ENCODE results near the gene NRIP2.

NRIP2 gene

DNA sequence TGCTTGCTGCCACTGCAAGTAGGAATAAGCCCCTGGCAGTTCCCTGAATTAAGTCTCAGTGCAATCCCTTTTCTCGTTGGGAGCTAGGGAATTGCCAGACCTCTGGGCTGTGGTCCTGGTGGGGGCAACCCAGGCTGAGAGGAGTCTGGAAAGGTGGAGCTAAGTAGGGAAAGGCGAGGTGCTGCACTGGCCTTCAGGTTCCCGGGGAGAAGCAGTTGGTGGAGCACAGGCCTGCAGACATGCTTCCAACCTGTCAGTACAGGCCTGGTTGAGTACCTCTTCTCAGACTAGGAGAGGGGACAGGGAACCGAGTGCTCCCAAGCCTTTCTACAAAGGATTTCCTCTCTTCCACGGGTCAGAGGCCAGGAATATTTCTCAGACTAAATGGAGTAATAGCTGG is 1.5 kb downstream of the NRIP2 start (continued):
- TF ChIP-seq ZNF565 (CRISPR knock-in tag; conservative IDR thresholded peaks at IDR 0.05; ENCODE audit: low read depth), result no peak

DNA sequence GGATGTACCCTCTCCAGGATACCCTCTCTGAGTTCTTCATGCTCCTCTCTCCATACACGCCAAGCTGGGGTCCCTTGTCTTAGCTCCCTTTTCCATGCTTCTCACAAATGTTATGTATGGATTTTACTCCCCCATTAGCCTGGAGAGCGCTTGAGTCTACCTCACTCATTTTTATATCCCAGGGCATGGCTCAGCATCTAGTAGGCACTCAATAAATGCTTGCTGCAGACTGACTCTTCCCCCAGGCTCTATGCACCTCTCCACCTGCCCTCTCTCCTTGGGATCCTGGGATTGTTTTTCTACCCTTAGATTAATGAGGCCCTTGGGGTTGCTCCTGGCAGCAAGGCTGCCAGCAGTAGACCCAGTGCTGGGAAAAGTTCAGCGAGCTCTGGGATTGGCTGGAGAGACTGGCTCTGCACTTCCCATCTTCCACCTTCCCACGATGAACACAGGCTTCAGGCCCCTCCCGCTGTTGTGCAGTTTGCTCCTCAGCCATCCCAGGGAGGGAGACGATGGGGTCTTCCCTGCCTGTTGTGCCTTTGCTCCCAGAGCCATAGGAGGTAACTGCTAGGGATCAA is 2.2 kb downstream of the NRIP2 start:
- TF ChIP-seq, protein P1, sequence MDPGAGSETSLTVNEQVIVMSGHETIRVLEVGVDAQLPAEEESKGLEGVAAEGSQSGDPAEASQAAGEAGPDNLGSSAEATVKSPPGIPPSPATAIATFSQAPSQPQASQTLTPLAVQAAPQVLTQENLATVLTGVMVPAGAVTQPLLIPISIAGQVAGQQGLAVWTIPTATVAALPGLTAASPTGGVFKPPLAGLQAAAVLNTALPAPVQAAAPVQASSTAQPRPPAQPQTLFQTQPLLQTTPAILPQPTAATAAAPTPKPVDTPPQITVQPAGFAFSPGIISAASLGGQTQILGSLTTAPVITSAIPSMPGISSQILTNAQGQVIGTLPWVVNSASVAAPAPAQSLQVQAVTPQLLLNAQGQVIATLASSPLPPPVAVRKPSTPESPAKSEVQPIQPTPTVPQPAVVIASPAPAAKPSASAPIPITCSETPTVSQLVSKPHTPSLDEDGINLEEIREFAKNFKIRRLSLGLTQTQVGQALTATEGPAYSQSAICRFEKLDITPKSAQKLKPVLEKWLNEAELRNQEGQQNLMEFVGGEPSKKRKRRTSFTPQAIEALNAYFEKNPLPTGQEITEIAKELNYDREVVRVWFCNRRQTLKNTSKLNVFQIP (CRISPR knock-in tag; IDR thresholded peaks at IDR 0.05; ENCODE audit: borderline replicate concordance, low read depth), result no peak
- no peak for TF ChIP-seq BACH2 (CRISPR knock-in tag; IDR thresholded peaks at IDR 0.05; ENCODE audit: borderline replicate concordance)
- TF ChIP-seq, protein P2, sequence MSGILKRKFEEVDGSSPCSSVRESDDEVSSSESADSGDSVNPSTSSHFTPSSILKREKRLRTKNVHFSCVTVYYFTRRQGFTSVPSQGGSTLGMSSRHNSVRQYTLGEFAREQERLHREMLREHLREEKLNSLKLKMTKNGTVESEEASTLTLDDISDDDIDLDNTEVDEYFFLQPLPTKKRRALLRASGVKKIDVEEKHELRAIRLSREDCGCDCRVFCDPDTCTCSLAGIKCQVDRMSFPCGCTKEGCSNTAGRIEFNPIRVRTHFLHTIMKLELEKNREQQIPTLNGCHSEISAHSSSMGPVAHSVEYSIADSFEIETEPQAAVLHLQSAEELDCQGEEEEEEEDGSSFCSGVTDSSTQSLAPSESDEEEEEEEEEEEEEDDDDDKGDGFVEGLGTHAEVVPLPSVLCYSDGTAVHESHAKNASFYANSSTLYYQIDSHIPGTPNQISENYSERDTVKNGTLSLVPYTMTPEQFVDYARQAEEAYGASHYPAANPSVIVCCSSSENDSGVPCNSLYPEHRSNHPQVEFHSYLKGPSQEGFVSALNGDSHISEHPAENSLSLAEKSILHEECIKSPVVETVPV (CRISPR knock-in tag; IDR thresholded peaks at IDR 0.05), result no peak
- TF ChIP-seq, protein P3, sequence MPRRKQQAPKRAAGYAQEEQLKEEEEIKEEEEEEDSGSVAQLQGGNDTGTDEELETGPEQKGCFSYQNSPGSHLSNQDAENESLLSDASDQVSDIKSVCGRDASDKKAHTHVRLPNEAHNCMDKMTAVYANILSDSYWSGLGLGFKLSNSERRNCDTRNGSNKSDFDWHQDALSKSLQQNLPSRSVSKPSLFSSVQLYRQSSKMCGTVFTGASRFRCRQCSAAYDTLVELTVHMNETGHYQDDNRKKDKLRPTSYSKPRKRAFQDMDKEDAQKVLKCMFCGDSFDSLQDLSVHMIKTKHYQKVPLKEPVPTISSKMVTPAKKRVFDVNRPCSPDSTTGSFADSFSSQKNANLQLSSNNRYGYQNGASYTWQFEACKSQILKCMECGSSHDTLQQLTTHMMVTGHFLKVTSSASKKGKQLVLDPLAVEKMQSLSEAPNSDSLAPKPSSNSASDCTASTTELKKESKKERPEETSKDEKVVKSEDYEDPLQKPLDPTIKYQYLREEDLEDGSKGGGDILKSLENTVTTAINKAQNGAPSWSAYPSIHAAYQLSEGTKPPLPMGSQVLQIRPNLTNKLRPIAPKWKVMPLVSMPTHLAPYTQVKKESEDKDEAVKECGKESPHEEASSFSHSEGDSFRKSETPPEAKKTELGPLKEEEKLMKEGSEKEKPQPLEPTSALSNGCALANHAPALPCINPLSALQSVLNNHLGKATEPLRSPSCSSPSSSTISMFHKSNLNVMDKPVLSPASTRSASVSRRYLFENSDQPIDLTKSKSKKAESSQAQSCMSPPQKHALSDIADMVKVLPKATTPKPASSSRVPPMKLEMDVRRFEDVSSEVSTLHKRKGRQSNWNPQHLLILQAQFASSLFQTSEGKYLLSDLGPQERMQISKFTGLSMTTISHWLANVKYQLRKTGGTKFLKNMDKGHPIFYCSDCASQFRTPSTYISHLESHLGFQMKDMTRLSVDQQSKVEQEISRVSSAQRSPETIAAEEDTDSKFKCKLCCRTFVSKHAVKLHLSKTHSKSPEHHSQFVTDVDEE (CRISPR knock-in tag; IDR thresholded peaks at IDR 0.05), result no peak
- TF ChIP-seq OSR1 (CRISPR knock-in tag; IDR thresholded peaks at IDR 0.05), result no peak
- TF ChIP-seq ESRRG (CRISPR knock-in tag; IDR thresholded peaks at IDR 0.05), result no peak
- TF ChIP-seq, protein P4, sequence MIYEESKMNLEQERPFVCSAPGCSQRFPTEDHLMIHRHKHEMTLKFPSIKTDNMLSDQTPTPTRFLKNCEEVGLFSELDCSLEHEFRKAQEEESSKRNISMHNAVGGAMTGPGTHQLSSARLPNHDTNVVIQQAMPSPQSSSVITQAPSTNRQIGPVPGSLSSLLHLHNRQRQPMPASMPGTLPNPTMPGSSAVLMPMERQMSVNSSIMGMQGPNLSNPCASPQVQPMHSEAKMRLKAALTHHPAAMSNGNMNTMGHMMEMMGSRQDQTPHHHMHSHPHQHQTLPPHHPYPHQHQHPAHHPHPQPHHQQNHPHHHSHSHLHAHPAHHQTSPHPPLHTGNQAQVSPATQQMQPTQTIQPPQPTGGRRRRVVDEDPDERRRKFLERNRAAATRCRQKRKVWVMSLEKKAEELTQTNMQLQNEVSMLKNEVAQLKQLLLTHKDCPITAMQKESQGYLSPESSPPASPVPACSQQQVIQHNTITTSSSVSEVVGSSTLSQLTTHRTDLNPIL (CRISPR knock-in tag; IDR thresholded peaks at IDR 0.05; ENCODE audit: low read depth), result no peak
- no peak for TF ChIP-seq ARNTL (CRISPR knock-in tag; IDR thresholded peaks at IDR 0.05; ENCODE audit: borderline replicate concordance, low read depth)
- no peak for TF ChIP-seq PPARA (CRISPR knock-in tag; IDR thresholded peaks at IDR 0.05; ENCODE audit: borderline replicate concordance)
- no peak for TF ChIP-seq ZFP3 (CRISPR knock-in tag; IDR thresholded peaks at IDR 0.05)
- no peak for ATAC-seq

DNA sequence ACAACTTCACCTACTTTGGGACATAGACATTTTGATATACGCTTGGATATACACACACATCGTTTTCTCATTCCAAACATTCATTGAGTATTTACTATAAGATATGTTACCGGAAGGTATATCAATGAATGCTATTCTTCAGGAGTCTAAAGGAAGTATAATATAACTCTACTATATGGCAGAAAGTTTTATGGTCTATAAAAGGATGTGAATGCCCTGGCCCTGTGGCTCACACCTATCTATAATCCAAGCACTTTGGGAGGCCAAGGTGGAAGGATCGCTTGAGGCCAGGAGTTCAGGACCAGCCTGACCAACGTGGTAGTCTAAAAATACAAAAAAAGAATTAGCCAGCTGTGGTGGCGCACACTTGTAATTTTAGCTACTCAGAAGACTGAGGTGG is 5.6 kb downstream of the NRIP2 start:
- no peak for ATAC-seq
- TF ChIP-seq, protein P1 (CRISPR knock-in tag; IDR thresholded peaks at IDR 0.05; ENCODE audit: borderline replicate concordance, low read depth), result no peak
- TF ChIP-seq ZNF8 (CRISPR knock-in tag; IDR thresholded peaks at IDR 0.05) (no peak), ARNTL (CRISPR knock-in tag; IDR thresholded peaks at IDR 0.05; ENCODE audit: borderline replicate concordance, low read depth) (no peak), ZFP3 (CRISPR knock-in tag; IDR thresholded peaks at IDR 0.05) (no peak), OSR1 (CRISPR knock-in tag; IDR thresholded peaks at IDR 0.05) (no peak), ZC3H10 (CRISPR knock-in tag; IDR thresholded peaks at IDR 0.05) (no peak), RARB (CRISPR knock-in tag; IDR thresholded peaks at IDR 0.05) (no peak), ESRRG (CRISPR knock-in tag; IDR thresholded peaks at IDR 0.05) (no peak), ISL1 (CRISPR knock-in tag; IDR thresholded peaks at IDR 0.05) (no peak), ZNF70 (CRISPR knock-in tag; IDR thresholded peaks at IDR 0.05) (no peak), ZNF565 (CRISPR knock-in tag; conservative IDR thresholded peaks at IDR 0.05; ENCODE audit: low read depth) (no peak), SNAI2 (CRISPR knock-in tag; IDR thresholded peaks at IDR 0.05) (no peak), PPARA (CRISPR knock-in tag; IDR thresholded peaks at IDR 0.05; ENCODE audit: borderline replicate concordance) (no peak), BACH2 (CRISPR knock-in tag; IDR thresholded peaks at IDR 0.05; ENCODE audit: borderline replicate concordance) (no peak)
- TF ChIP-seq, protein P2 (CRISPR knock-in tag; IDR thresholded peaks at IDR 0.05), result no peak
- TF ChIP-seq, protein P5, sequence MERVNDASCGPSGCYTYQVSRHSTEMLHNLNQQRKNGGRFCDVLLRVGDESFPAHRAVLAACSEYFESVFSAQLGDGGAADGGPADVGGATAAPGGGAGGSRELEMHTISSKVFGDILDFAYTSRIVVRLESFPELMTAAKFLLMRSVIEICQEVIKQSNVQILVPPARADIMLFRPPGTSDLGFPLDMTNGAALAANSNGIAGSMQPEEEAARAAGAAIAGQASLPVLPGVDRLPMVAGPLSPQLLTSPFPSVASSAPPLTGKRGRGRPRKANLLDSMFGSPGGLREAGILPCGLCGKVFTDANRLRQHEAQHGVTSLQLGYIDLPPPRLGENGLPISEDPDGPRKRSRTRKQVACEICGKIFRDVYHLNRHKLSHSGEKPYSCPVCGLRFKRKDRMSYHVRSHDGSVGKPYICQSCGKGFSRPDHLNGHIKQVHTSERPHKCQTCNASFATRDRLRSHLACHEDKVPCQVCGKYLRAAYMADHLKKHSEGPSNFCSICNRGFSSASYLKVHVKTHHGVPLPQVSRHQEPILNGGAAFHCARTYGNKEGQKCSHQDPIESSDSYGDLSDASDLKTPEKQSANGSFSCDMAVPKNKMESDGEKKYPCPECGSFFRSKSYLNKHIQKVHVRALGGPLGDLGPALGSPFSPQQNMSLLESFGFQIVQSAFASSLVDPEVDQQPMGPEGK (CRISPR knock-in tag; IDR thresholded peaks at IDR 0.05; ENCODE audit: borderline replicate concordance), result no peak
